ENCODE measurements around the gene IGF1.

GRCh38 chr12:102437511-102437910 is 42.9 kb downstream of the IGF1 start:
- TF ChIP-seq BRD4 (IDR thresholded peaks at IDR 0.05), result no peak
- TF ChIP-seq, protein P1, sequence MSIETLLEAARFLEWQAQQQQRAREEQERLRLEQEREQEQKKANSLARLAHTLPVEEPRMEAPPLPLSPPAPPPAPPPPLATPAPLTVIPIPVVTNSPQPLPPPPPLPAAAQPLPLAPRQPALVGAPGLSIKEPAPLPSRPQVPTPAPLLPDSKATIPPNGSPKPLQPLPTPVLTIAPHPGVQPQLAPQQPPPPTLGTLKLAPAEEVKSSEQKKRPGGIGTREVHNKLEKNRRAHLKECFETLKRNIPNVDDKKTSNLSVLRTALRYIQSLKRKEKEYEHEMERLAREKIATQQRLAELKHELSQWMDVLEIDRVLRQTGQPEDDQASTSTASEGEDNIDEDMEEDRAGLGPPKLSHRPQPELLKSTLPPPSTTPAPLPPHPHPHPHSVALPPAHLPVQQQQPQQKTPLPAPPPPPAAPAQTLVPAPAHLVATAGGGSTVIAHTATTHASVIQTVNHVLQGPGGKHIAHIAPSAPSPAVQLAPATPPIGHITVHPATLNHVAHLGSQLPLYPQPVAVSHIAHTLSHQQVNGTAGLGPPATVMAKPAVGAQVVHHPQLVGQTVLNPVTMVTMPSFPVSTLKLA (conservative IDR thresholded peaks at IDR 0.05), result no peak
- TF ChIP-seq ZNF384 (IDR thresholded peaks at IDR 0.05; ENCODE audit: low read depth, low read length), result no peak
- no peak for TF ChIP-seq ZNF79 (CRISPR knock-in tag; IDR thresholded peaks at IDR 0.05; ENCODE audit: low read depth)
- TF ChIP-seq POLR2A (conservative IDR thresholded peaks at IDR 0.05), result no peak
- no peak for TF ChIP-seq ZSCAN29 (IDR thresholded peaks at IDR 0.05)
- no peak for TF ChIP-seq ZNF609 (CRISPR knock-in tag; IDR thresholded peaks at IDR 0.05; ENCODE audit: borderline replicate concordance)
- no peak for TF ChIP-seq FIP1L1 (IDR thresholded peaks at IDR 0.05; ENCODE audit: low read depth, low read length, poor library complexity, severe bottlenecking)
- no peak for TF ChIP-seq NRF1 (conservative IDR thresholded peaks at IDR 0.05 in 1 of 2, IDR thresholded peaks at IDR 0.05 in 1 of 2)
- TF ChIP-seq CHD2 (IDR thresholded peaks at IDR 0.05; ENCODE audit: low read depth, low read length), result no peak

Measured in K562 (cell line).